HepG2 (cell line): ENCODE measurements around the gene TBX21. TPM values are rescaled to one million over a fixed set of nuclear protein-coding genes. Genes with fewer than 3 reads are reported as not detected.

ENCODE experiments used
- ATAC-seq: fragments of 200-7000 bp; cut with Tn5 transposase; 3 replicates; pipeline ENCODE4 v1.9.1; 2020; ENCODE audit warnings: mild to moderate bottlenecking, moderate library complexity
- BruUV-seq: library from RNA; stranded (reverse); fragments of 400-500 nt; replicated peaks from 2 replicates; lab custom pipeline; 2021; lab: Mats Ljungman, UMichigan
- CTCF ChIA-PET: fragments of 300-600 bp; formaldehyde crosslinking; extraction: SDS; loops from one replicate; lab custom pipeline; 2021; ENCODE audit warnings: low total read pairs, inconsistent platforms, low intra/inter-chr PET ratio; lab: Yijun Ruan, JAX
- POLR2A ChIA-PET: fragments of 350-600 bp; sonication (Branson Sonifier 250); formaldehyde crosslinking; loops from one replicate; lab custom pipeline; 2020; ENCODE audit warnings: antibody characterized with exemption, inconsistent platforms; lab: Yijun Ruan, JAX
- DNase-seq: peaks from one replicate; pipeline ENCODE4 v3.0.0-alpha.2; 2015; ENCODE audit warnings: low spot score
- FAIRE-seq: peaks from 3 replicates; lab custom pipeline; 2011; peaks lifted over from hg19 to GRCh38; lab: Jason Lieb, UNC
- H2AFZ ChIP-seq: one replicate; pipeline ENCODE4 v1.6.1; 2011; ENCODE audit warnings: low read length, inconsistent platforms
- H3K27ac ChIP-seq: fragments of 300-600 bp; 3 replicates; pipeline ENCODE4 v1.8.0; 2011; ENCODE audit warnings: mixed run types, mild to moderate bottlenecking, mixed read lengths, low read length, inconsistent platforms; ENCODE audit not compliant: insufficient read depth; ENCODE audit errors: extremely low read length
- H3K27me3 ChIP-seq, 2 experiments: fragments of 200-600 bp in 1 of 2; 2 replicates in 1 of 2; 3 replicates in 1 of 2; pipeline versions ENCODE4 v1.6.0 to v1.8.0; 2011; ENCODE audit warnings: low read length in 2 of 2, mild to moderate bottlenecking in 2 of 2, moderate library complexity in 2 of 2, inconsistent platforms in 1 of 2; ENCODE audit not compliant: insufficient read depth in 2 of 2, control insufficient read depth in 1 of 2
- H3K36me3 ChIP-seq, 2 experiments: fragments of 200-600 bp in 1 of 2; replicated peaks in 1 of 2; 2 replicates in 1 of 2; 3 replicates in 1 of 2; pipeline versions ENCODE4 v1.5.1 to v1.8.0; 2011; ENCODE audit warnings: low read length in 2 of 2, inconsistent platforms in 1 of 2; ENCODE audit not compliant: insufficient read depth in 2 of 2, control insufficient read depth in 1 of 2
- H3K4me1 ChIP-seq: 2 replicates; pipeline ENCODE4 v1.5.1; 2012; ENCODE audit warnings: low read length, inconsistent platforms; ENCODE audit not compliant: insufficient read depth
- H3K4me2 ChIP-seq: 2 replicates; pipeline ENCODE4 v1.6.0; 2011; ENCODE audit warnings: low read depth, low read length, inconsistent platforms
- H3K4me3 ChIP-seq, 3 experiments: fragments of 200-600 bp in 1 of 3; sonication (generic), shearing (Covaris generic) in 1 of 3; replicated peaks in 1 of 3; 2 replicates each; pipeline ENCODE4 v1.5.1; 2011 to 2016; ENCODE audit warnings: low read length in 3 of 3, inconsistent platforms in 2 of 3, low read depth in 2 of 3, mild to moderate bottlenecking in 2 of 3, control low read depth in 1 of 3, mixed read lengths in 1 of 3; ENCODE audit not compliant: insufficient read depth in 1 of 3
- H3K79me2 ChIP-seq: one replicate; pipeline ENCODE4 v1.6.1; 2011; ENCODE audit warnings: low read length, inconsistent platforms; ENCODE audit not compliant: insufficient read depth
- H3K9ac ChIP-seq: 2 replicates; pipeline ENCODE4 v1.6.0; 2011; ENCODE audit warnings: mild to moderate bottlenecking, low read depth, low read length, inconsistent platforms; ENCODE audit not compliant: insufficient read depth
- H3K9me3 ChIP-seq: 2 replicates; pipeline ENCODE4 v1.5.1; 2012; ENCODE audit warnings: mild to moderate bottlenecking, low read length
- H4K20me1 ChIP-seq: 2 replicates; pipeline ENCODE4 v1.6.0; 2011; ENCODE audit warnings: inconsistent platforms, mild to moderate bottlenecking, low read length, moderate library complexity; ENCODE audit not compliant: insufficient read depth
- HMG20B ChIP-seq: conservative IDR thresholded peaks from 2 replicates; pipeline ENCODE4 v1.6.1; 2016; ENCODE audit warnings: missing genetic modification reagents, missing compliant biosample characterization
- HNF4G ChIP-seq, 2 experiments: sonication (generic) in 1 of 2; formaldehyde crosslinking in 1 of 2; IDR thresholded peaks; 2 replicates each; pipeline versions ENCODE4 v1.4.0 to v1.6.1; 2011 to 2020; ENCODE audit warnings: borderline replicate concordance in 2 of 2, low read depth in 2 of 2, mild to moderate bottlenecking in 2 of 2, low read length in 1 of 2, missing genetic modification reagents in 1 of 2, moderate library complexity in 1 of 2
- HNRNPUL1 ChIP-seq: fragments of 200-400 bp; formaldehyde crosslinking; IDR thresholded peaks from 2 replicates; pipeline ENCODE4 v1.6.1; 2017; ENCODE audit warnings: low read depth, mild to moderate bottlenecking, low read length, moderate library complexity
- HOXA5 ChIP-seq: sonication (generic); formaldehyde crosslinking; IDR thresholded peaks from 2 replicates; pipeline ENCODE4 v1.4.0; 2020; ENCODE audit warnings: missing genetic modification reagents
- MYPOP ChIP-seq: sonication (generic); formaldehyde crosslinking; IDR thresholded peaks from 2 replicates; pipeline ENCODE4 v1.8.1; 2023; ENCODE audit warnings: mild to moderate bottlenecking, moderate library complexity, missing genetic modification reagents
- ZFP62 ChIP-seq: sonication (generic); formaldehyde crosslinking; IDR thresholded peaks from 2 replicates; pipeline ENCODE4 v1.4.0; 2020; ENCODE audit warnings: missing genetic modification reagents
- WGBS: methylation state at CpG from one replicate; pipeline ENCODE4 v1.1.6; 2017; ENCODE audit warnings: low lambda C conversion rate; 5-methylcytosine and 5-hydroxymethylcytosine counted together
- in situ Hi-C: cut with HindIII; loops from 2 replicates; pipeline ENCODE4 v1.10.0; 2017; ENCODE audit warnings: low pct_unique_long_range_greater_than_20kb; ENCODE audit not compliant: extremely low pct_ligation_motif_present
- intact Hi-C: fragments of 100-400 bp; cut with micrococcal nuclease; formaldehyde crosslinking; loops from one replicate; pipeline ENCODE4 v1.10.0; 2022; ENCODE audit not compliant: unreplicated experiment
- polyA plus RNA-seq, 8 experiments: library from polyadenylated mRNA; depleted of rRNA in 3 of 8; stranded (reverse) in 7 of 8; unstranded in 1 of 8; fragments of >200 nt; fragmentation: Illumina TruSeq in 4 of 8; extraction: Trizol in 4 of 8; gene quantifications; 2 replicates each; pipeline versions ENCODE4 v1.2.1 to v1.2.3, GENCODE V29; 2011 to 2016; ENCODE audit warnings: low read depth in 4 of 8, missing spikeins in 1 of 8, mixed read lengths in 1 of 8; ENCODE audit not compliant: insufficient read depth in 1 of 8
- total RNA-seq, 5 experiments: library from RNA; depleted of rRNA; stranded (reverse); fragments of >200 nt; fragmentation: Illumina TruSeq; extraction: Trizol; gene quantifications; 2 replicates each; pipeline ENCODE4 v1.2.3, GENCODE V29; 2016; ENCODE audit warnings: low read depth in 1 of 5

The TBX21 gene
- total and polyA plus RNA-seq, 2 of the 13 experiments (the other 11 are each of a cell fraction or from before 2014, with no cell fraction given): not detected

- no peak overlapping the region for H3K4me2 ChIP-seq
- no peak overlapping the region for H3K9ac ChIP-seq
- no peaks in the 10 kb centered on the region for H4K20me1 ChIP-seq
- no peaks in the 10 kb centered on the region for H3K9me3 ChIP-seq
- TF ChIP-seq HNRNPUL1 (no peak), HMG20B (no peak), HOXA5 (CRISPR knock-in tag) (no peak), ZFP62 (CRISPR knock-in tag) (no peak), MYPOP (no peak), HNF4G (IDR thresholded peaks at IDR 0.05; ENCODE audit: borderline replicate concordance, low read depth, low read length) (no peak), HNF4G (CRISPR knock-in tag; IDR thresholded peaks at IDR 0.05; ENCODE audit: borderline replicate concordance, low read depth) (no peak)
- ChIA-PET POLR2A (no interaction called here), CTCF (no interaction called here)
- ATAC-seq (no peak), FAIRE-seq (no peak), DNase-seq (no peak)
- no peak overlapping the region for H3K27ac ChIP-seq
- no TSS peak for BruUV-seq
- WGBS: 92% methylated on average over 13 of the region's 13 CpGs
- no peak overlapping the region for H3K4me3 ChIP-seq
- in situ Hi-C loops: no loop called here
- peaks cover 0 to 1% of the 10 kb centered on the region in 2 experiments; a peak in 1 of 5 replicates for H3K36me3 ChIP-seq
- no peak overlapping the region for H2AFZ ChIP-seq
- intact Hi-C loops: no loop called here
- peaks cover 10% of the 10 kb centered on the region for H3K4me1 ChIP-seq
- H3K27me3 ChIP-seq: no peaks in the 10 kb centered on the region
- H3K79me2 ChIP-seq: no peaks in the 10 kb centered on the region
Measured at GRCh38 chr17:47700471-47701449, 32.3 kb upstream of the TBX21 start.
